Measurements from ENCODE around the gene ZNF652. TPM values are rescaled to one million over a fixed set of nuclear protein-coding genes. Genes with fewer than 3 reads are reported as not detected.
"Not testable (repeated sequence)": the region's sequence is repeated elsewhere in the genome, so short reads cannot be mapped to it uniquely, and the experiment has no call there.

The ZNF652 gene
- polyA plus RNA-seq, 3 donors, result 24.1 to 32.7 (median 29.8) TPM

- DNase-seq, result no peak
These were observed 92.7 kb downstream of the ZNF652 start for GRCh38 chr17:49269356-49269755.

DNA sequence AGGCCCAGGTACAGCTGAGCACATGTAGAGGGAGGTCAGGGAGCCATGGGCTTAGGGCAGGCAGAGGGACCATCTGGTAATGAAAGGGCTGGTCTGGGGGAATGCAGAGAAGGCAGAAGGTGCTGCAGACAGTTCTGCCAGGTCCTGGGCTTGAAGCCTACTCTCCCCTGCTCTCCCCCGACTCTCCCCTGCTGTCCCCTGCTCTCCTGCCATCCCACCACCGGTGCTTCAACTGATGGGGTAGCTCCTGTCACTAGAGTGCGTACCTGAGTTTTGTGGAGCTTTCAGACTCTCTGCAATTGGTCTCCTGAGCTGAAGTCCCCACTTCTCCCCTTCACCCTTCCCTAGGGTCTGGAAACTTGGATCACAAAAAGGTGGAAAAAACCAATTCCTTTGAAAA, 94.1 kb downstream of the ZNF652 start:
- no peak for DNase-seq

- no peak for DNase-seq
These were observed 95.8 kb downstream of the ZNF652 start for GRCh38 chr17:49266233-49266632.

- not testable (repeated sequence) for DNase-seq
These were observed 100.5 kb downstream of the ZNF652 start for GRCh38 chr17:49261540-49261939.

- DNase-seq, result no peak
These were observed 101.2 kb downstream of the ZNF652 start for GRCh38 chr17:49260817-49261291.

DNA sequence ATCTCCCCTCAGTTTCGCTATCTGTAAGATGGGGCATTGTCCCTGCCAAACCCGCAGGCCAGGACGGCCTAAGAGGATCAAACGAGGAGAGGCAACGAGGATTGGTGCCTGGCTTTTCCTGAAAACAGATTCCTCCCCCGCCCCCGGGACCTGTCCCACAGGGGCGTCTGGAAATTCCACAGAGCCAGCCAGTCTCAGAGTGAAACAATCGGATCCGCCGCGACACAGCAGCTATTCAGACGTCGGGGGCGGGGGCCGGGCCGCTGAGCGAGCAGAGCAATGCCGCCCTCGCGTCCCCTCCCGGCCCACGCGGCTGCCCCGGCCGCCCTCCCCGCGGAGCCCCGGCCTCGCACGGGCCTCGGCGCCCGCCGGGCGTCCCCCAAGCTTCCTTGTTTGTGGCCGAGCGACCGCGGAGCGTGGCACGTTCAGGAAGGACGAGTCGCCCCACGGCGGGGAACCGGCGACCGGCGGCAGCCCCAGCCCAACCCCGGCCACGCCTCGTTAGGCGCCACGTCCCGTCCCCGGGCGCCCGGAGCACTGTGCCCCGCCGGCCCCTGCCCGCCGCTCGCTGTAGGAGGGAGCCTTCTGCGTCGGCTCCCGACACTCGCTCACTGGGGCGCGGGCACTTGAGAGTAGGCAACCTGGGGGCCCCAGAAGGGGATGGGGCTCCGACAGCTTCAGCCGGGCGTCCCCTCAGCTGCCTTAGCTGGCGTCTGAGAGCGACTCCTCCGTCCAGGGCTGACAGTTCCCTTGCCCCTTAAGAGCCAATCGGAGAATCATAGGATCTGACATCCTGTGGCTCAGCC, 101.8 kb downstream of the ZNF652 start:
- DNase-seq, result peak; percentile 64

DNA sequence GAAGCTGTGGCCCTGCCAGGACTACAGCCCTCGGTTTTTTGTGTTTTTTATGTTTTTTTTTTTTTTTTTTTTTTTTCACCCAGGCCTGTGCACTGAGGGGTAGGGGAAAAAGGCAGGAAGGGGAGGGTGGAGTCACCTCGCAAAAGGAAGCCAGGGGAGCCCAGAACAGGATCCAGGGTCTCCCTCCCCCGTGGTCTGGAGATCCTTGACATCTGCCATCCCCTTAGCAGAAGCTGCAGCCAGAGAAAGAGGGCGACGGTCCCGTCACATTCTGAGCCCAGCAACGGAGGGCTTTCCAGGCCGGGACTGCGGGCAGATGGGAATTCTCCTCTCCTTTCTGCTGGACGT, 102.4 kb downstream of the ZNF652 start:
- DNase-seq, result no peak

DNA sequence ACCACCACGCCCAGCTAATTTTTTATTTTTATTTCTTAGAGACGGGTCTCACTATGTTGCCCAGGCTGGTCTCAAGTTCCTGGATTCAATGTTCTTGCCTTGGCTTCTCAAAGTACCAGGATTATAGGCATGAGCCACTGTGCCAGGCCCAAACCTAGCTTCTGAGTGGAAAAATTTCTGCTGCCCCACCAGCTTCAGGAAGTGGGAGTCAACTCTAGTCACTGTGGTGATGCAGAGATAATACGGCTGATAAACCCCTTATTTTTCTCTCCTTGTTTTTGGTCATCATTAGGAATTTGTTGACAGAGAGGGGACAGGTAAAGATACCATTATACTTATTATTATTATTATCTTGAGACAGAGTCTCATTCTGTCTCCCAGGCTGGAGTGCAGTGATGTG, 103.7 kb downstream of the ZNF652 start:
- no peak for DNase-seq

GRCh38 chr17:49255125-49255524, 106.9 kb downstream of the ZNF652 start:
- no peak for DNase-seq

DNA sequence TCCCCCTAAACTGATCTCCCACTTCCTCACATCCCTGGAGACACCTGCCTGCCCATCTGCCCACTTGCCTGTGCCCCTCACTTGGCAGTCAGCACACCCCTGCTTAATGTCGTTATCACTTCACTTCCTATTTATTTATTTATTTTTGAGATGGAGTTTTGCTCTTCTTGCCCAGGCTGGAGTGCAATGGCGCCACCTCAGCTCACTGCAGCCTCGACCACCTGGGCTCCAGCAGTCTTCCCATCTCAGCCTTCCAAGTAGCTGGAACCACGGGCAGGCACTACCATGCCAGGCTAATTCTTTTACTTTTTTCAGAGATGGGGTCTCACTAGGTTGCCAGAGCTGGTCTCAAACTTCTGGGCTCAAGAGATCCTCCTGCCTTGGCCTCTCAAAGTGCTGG, 108.0 kb downstream of the ZNF652 start:
- no peak for DNase-seq

GRCh38 chr17:49252148-49252695, 109.8 kb downstream of the ZNF652 start:
- DNase-seq, result no peak

GRCh38 chr17:49249890-49250522, 112.0 kb downstream of the ZNF652 start:
- DNase-seq, result no peak

GRCh38 chr17:49249292-49249794, 112.7 kb downstream of the ZNF652 start:
- no peak for DNase-seq

DNA sequence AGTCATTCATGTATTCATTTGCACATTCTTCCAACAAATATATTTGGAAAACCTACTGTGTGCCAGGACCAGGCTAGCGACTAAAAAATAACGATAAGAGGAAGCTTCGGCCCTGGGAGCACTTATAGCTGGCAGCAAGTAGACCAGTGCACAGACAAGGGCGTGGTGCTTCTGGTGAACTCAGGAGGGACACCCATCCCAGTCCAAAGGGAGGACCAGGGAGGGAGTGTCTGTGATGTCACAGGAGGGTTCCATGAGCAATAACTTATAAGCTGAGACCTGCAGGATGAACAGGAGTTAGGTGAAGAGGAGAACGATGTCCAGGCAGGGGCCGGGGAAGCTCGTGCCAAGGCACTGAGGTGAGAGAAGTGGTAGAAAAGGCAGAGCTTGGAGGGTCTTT, 114.1 kb downstream of the ZNF652 start:
- DNase-seq, result no peak

DNA sequence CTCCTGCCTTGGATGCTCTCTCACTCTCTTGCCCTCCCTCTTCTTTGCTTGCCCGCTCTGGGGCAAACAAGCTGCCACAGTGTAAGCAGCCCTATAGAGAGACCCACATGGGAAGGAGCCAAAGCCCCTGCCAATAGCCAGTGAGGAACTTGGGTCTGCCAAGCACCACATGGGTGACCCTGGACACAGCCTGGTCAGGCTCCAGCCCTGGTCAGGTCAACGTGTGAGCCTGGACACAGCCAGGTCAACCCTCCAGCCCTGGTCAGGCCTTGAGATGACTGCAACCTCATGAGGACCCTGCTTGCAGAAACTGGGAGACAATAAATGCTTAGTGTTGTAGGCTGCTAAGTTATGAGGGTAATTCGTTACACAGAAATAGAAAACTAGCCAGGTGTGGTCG, 117.2 kb downstream of the ZNF652 start:
- DNase-seq, result no peak

Other genes with a start within 250 kb of the ZNF652 start
- 1 to 10 TPM in 2 of 3 donors, under 1 TPM in 1; 0.46 to 3.3 (median 1.2) TPM for gene B4GALNT2, start 229.5 kb downstream of the ZNF652 start, polyA plus RNA-seq (ENCODE audit: insufficient read length in 3 of 3)
- 1 to 10 TPM; 1.2 to 2.2 (median 1.7) TPM for gene GNGT2, start 151.7 kb downstream of the ZNF652 start, polyA plus RNA-seq (ENCODE audit: insufficient read length in 3 of 3)
- gene ABI3, start 151.5 kb downstream of the ZNF652 start, polyA plus RNA-seq (ENCODE audit: insufficient read length in 3 of 3), result 1 to 10 TPM; 4.2 to 6.1 (median 5.5) TPM
- gene PHOSPHO1, start 131.5 kb downstream of the ZNF652 start, polyA plus RNA-seq (ENCODE audit: insufficient read length in 3 of 3), result 1 to 10 TPM; 1.4 to 2.4 (median 1.8) TPM
- gene PHB1, start 52.6 kb upstream of the ZNF652 start, polyA plus RNA-seq (ENCODE audit: insufficient read length in 3 of 3), result 100 to 1,000 TPM; 231 to 273 (median 243) TPM
- 1 to 10 TPM; 2.6 to 8.2 (median 5.4) TPM for gene NGFR, start 133.0 kb upstream of the ZNF652 start, polyA plus RNA-seq (ENCODE audit: insufficient read length in 3 of 3)
- 1 to 10 TPM in 2 of 3 donors, under 1 TPM in 1; 0.87 to 1.2 (median 1.2) TPM for gene NXPH3, start 213.6 kb upstream of the ZNF652 start, polyA plus RNA-seq (ENCODE audit: insufficient read length in 3 of 3)

Measured in renal pelvis (tissue), 4 donors.